Measurements from ENCODE around the gene LYRM2.

Gene LYRM2

DNA sequence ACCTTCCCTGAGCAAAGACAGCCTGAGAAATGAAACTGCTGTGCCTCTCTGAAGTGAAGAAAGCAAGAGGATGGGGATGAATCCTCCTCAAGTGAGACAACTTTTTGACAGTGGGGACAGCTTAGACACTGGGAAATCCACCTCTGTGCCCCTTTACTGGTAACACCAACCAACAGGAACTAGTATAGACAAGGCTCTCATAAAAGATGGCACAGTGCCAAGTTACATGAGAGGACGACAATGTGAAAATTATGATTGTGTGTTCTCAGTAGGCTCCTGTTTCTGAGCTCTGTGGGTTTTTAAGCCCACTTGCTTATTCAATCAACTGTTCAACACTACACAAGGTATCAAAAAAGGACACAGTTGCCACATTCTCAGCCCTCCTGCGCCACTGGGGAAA, 41.6 kb upstream of the LYRM2 start:
- H3K79me2 ChIP-seq (ENCODE audit: insufficient read depth, low read length): no peaks in the 10 kb centered on the region
- H3K27me3 ChIP-seq (ENCODE audit: low read length): no peaks in the 10 kb centered on the region
- H3K9me2 ChIP-seq (replicated peaks; ENCODE audit: insufficient read depth, low read length): no peaks in the 10 kb centered on the region
- TF ChIP-seq EZH2phosphoT487 (conservative IDR thresholded peaks at IDR 0.05; ENCODE audit: low read length): no peak
- no peak for TF ChIP-seq CTCF (IDR thresholded peaks at IDR 0.05; ENCODE audit: insufficient read depth, low read length, poor library complexity, severe bottlenecking)
- H4K20me1 ChIP-seq (ENCODE audit: low read depth, low read length): no peaks in the 10 kb centered on the region
- no peak overlapping the region for H2AFZ ChIP-seq (ENCODE audit: low read depth, low read length, severe bottlenecking)
- H3K9me3 ChIP-seq (ENCODE audit: insufficient read depth, low read length): no peaks in the 10 kb centered on the region
- no peak overlapping the region for H3K27ac ChIP-seq (ENCODE audit: low read depth, low read length)
- H3K9ac ChIP-seq (ENCODE audit: low read length): no peak overlapping the region
- no peak overlapping the region for H3K4me2 ChIP-seq (ENCODE audit: low read depth, low read length, poor library complexity, severe bottlenecking)
- no peak overlapping the region for H3K4me3 ChIP-seq (ENCODE audit: insufficient read depth, low read length, poor library complexity, severe bottlenecking)
- H3F3A ChIP-seq (ENCODE audit: insufficient read depth): no peaks in the 10 kb centered on the region
- peaks cover 25% of the 10 kb centered on the region; the same call in 1 of the 2 replicates for H3K36me3 ChIP-seq (ENCODE audit: low read length)

DNA sequence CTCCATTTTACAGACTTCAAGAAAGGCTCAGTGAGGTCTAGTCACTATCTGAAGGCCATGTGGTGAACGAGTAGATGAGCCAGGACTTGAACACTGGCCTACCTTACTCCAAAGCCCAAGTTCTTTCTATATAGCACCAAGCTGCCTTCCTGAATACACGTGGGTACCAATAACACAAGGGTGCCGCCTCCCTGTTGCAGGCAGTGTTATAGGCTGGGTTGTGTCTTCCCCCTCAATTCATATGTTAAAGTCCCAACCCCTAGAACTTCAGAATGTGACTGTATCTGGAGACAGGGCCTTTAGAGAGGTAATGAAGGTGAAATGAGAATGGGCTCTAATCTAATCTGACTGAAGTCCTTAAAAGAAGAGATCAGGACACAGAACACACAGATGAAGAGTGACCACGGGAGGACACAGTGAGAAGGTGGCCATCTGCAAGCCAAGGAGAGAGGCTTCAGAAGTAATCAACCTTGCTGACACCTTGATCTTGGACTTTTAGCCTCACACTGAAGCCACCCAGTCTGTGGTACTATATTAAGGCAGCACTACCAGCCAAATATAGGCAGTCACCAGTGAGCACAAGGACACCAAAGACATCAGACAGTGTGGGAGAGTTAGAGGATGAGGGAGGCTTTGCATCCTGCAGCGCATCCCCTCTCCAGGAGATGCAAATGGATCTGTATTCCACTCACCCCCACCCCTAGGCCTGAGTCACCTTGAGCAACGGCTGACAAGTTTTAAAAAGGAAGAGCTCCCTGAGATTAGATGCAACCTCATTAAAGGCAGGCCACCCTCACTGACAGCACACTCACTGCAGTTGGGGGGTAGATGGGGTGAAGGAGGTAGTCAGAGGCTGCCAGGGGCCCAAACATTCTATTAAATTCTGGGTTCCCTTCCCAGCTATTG, 40.9 kb upstream of the LYRM2 start:
- Histone ChIP-seq H4K20me1 (ENCODE audit: low read depth, low read length) (no peaks in the 10 kb centered on the region), H3K9ac (ENCODE audit: low read length) (no peak overlapping the region), H3K9me2 (replicated peaks; ENCODE audit: insufficient read depth, low read length) (no peaks in the 10 kb centered on the region), H3K4me3 (ENCODE audit: insufficient read depth, low read length, poor library complexity, severe bottlenecking) (no peak overlapping the region), H3F3A (ENCODE audit: insufficient read depth) (no peaks in the 10 kb centered on the region), H3K36me3 (ENCODE audit: low read length) (peaks cover 25% of the 10 kb centered on the region; the same call in 1 of the 2 replicates), H3K79me2 (ENCODE audit: insufficient read depth, low read length) (no peaks in the 10 kb centered on the region), H2AFZ (ENCODE audit: low read depth, low read length, severe bottlenecking) (no peak overlapping the region), H3K4me2 (ENCODE audit: low read depth, low read length, poor library complexity, severe bottlenecking) (no peak overlapping the region), H3K27ac (ENCODE audit: low read depth, low read length) (no peak overlapping the region), H3K9me3 (ENCODE audit: insufficient read depth, low read length) (no peaks in the 10 kb centered on the region), H3K27me3 (ENCODE audit: low read length) (no peaks in the 10 kb centered on the region)
- TF ChIP-seq CTCF (IDR thresholded peaks at IDR 0.05; ENCODE audit: insufficient read depth, low read length, poor library complexity, severe bottlenecking): no peak
- no peak for TF ChIP-seq EZH2phosphoT487 (conservative IDR thresholded peaks at IDR 0.05; ENCODE audit: low read length)

GRCh38 chr6:89678531-89678930, 40.0 kb upstream of the LYRM2 start:
- TF ChIP-seq CTCF (IDR thresholded peaks at IDR 0.05; ENCODE audit: insufficient read depth, low read length, poor library complexity, severe bottlenecking) (no peak), EZH2phosphoT487 (conservative IDR thresholded peaks at IDR 0.05; ENCODE audit: low read length) (no peak)
- Histone ChIP-seq H3K9me2 (replicated peaks; ENCODE audit: insufficient read depth, low read length) (no peaks in the 10 kb centered on the region), H3K9me3 (ENCODE audit: insufficient read depth, low read length) (no peaks in the 10 kb centered on the region), H4K20me1 (ENCODE audit: low read depth, low read length) (no peaks in the 10 kb centered on the region), H3F3A (ENCODE audit: insufficient read depth) (no peaks in the 10 kb centered on the region), H3K9ac (ENCODE audit: low read length) (no peak overlapping the region), H3K27ac (ENCODE audit: low read depth, low read length) (no peak overlapping the region), H3K36me3 (ENCODE audit: low read length) (peaks cover 26% of the 10 kb centered on the region; the same call in 1 of the 2 replicates), H3K27me3 (ENCODE audit: low read length) (no peaks in the 10 kb centered on the region), H3K4me3 (ENCODE audit: insufficient read depth, low read length, poor library complexity, severe bottlenecking) (no peak overlapping the region), H3K79me2 (ENCODE audit: insufficient read depth, low read length) (no peaks in the 10 kb centered on the region), H2AFZ (ENCODE audit: low read depth, low read length, severe bottlenecking) (no peak overlapping the region), H3K4me2 (ENCODE audit: low read depth, low read length, poor library complexity, severe bottlenecking) (no peak overlapping the region)

Data from SU-DHL-6 (cell line).